Bronchial epithelial cell (primary cell): Measurements from ENCODE around the gene MMP10. TPM values are rescaled to one million over a fixed set of nuclear protein-coding genes. Genes with fewer than 3 reads are reported as not detected.

ENCODE experiments used
- DNase-seq: peaks from one replicate; pipeline ENCODE4 v3.0.0-alpha.2; 2010; ENCODE audit warnings: low read depth
- FAIRE-seq: peaks from 2 replicates; lab custom pipeline; 2011; peaks lifted over from hg19 to GRCh38; lab: Jason Lieb, UNC
- H3K27me3 ChIP-seq: 2 replicates; pipeline ENCODE4 v1.5.1; 2011; ENCODE audit warnings: low read length; ENCODE audit not compliant: control insufficient read depth, insufficient read depth
- H3K36me3 ChIP-seq: 2 replicates; pipeline ENCODE4 v1.5.1; 2011; ENCODE audit warnings: low read length; ENCODE audit not compliant: control insufficient read depth, insufficient read depth
- H3K4me3 ChIP-seq: 2 replicates; pipeline ENCODE4 v1.5.1; 2011; ENCODE audit warnings: mild to moderate bottlenecking, low read depth, low read length, control low read depth
- CTCF ChIP-seq: IDR thresholded peaks from 2 replicates; pipeline ENCODE4 v1.5.1; 2011; ENCODE audit warnings: mild to moderate bottlenecking, moderate library complexity, low read length, control low read depth, inconsistent platforms; ENCODE audit not compliant: insufficient read depth, severe bottlenecking
- total RNA-seq: library from RNA; depleted of rRNA; stranded (reverse); fragments of >200 nt; gene quantifications from 2 replicates; pipeline ENCODE4 v1.2.1, GENCODE V29; 2014

MMP10 gene
- total RNA-seq, 1 donor from 2014 or later = 4.2 TPM

DNA sequence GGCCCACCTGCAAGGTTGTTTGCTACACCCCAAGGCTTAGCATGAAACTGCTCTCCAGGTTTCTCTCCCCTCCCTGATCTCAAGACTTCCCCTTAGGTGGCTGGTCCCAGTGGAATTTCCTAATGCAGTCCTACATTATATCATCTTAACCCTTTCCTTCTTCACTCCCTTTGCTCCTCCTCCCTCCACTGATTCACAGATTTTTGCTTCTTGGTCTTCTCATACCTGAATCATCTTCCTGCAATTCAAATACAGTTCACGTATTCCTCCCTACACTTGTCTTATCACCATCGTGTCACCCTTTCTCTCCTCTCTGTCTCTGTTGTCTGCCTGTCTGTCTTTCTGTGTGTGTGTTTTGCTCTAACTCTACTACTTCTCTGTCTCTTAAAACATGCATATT, 17.0 kb downstream of the MMP10 start:
- H3K36me3 ChIP-seq = no peaks in the 10 kb centered on the region
- DNase-seq = peak; percentile 94
- FAIRE-seq = no peak
- H3K27me3 ChIP-seq = no peaks in the 10 kb centered on the region
- no peak for TF ChIP-seq CTCF
- no peak overlapping the region for H3K4me3 ChIP-seq

GRCh38 chr11:102762361-102762767, 18.1 kb downstream of the MMP10 start:
- H3K27me3 ChIP-seq = no peaks in the 10 kb centered on the region
- DNase-seq (peak; percentile 95), FAIRE-seq (no peak)
- H3K4me3 ChIP-seq = no peak overlapping the region
- TF ChIP-seq CTCF = no peak
- no peaks in the 10 kb centered on the region for H3K36me3 ChIP-seq

- Histone ChIP-seq H3K27me3 (no peaks in the 10 kb centered on the region), H3K4me3 (no peak overlapping the region), H3K36me3 (no peaks in the 10 kb centered on the region)
- FAIRE-seq (no peak), DNase-seq (no peak)
- no peak for TF ChIP-seq CTCF
These were observed 18.7 kb downstream of the MMP10 start for GRCh38 chr11:102761646-102762238.

- TF ChIP-seq CTCF = no peak
- Histone ChIP-seq H3K27me3 (no peaks in the 10 kb centered on the region), H3K4me3 (no peak overlapping the region), H3K36me3 (no peaks in the 10 kb centered on the region)
- DNase-seq = peak; percentile 99
- FAIRE-seq = peak; percentile 43
These were observed 19.9 kb downstream of the MMP10 start for GRCh38 chr11:102760344-102761035.

DNA sequence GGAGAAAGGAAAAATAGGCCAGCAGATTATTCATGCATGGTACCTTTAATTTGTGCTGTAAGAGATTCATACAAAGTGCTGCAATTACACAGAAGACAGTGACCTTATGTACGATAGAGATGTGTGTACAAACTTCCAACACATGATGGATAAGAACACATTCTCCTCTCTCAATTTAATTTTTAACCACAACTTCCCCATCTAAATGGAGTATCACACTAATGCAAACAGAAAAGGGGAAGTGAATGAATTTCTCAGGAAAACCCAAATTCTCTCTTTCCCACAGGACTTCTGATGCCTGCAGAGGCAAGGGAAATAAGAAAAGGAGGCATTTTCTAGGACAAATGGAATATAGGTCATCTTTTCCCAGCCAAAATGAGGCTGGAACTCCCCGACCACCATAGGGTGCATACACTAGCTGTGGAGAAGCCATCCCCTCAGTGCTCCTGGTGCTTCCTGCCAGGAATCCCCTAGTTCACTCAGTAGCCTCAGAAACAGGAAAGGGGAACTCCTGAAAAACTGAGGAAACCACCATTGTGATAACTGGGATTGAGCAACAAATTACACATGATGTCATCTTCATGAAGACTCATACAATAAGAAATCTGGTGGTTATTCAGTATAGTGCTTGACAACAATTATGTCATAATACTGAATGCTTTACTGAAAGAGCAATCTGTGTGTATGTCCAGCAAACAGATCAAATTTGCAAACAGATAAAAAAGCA, 22.4 kb downstream of the MMP10 start:
- DNase-seq (peak; percentile 98), FAIRE-seq (no peak)
- Histone ChIP-seq H3K36me3 (no peaks in the 10 kb centered on the region), H3K4me3 (no peak overlapping the region), H3K27me3 (no peaks in the 10 kb centered on the region)
- TF ChIP-seq CTCF = no peak
